HL-60/S4 treated with phorbol 12-myristate 13-acetate at 8.2 ng/mL for 4 days and 3 days (cell line): ENCODE measurements around the gene GCH1.
"Not testable (repeated sequence)": the region's sequence is repeated elsewhere in the genome, so short reads cannot be mapped to it uniquely, and the experiment has no call there.

Experiments
- in situ Hi-C: fragments of 300-500 bp; cut with MboI; formaldehyde crosslinking; loops from 2 replicates; pipeline ENCODE4 v1.15.0; 2022; ENCODE audit warnings: low sequenced_read_pairs

The GCH1 gene

DNA sequence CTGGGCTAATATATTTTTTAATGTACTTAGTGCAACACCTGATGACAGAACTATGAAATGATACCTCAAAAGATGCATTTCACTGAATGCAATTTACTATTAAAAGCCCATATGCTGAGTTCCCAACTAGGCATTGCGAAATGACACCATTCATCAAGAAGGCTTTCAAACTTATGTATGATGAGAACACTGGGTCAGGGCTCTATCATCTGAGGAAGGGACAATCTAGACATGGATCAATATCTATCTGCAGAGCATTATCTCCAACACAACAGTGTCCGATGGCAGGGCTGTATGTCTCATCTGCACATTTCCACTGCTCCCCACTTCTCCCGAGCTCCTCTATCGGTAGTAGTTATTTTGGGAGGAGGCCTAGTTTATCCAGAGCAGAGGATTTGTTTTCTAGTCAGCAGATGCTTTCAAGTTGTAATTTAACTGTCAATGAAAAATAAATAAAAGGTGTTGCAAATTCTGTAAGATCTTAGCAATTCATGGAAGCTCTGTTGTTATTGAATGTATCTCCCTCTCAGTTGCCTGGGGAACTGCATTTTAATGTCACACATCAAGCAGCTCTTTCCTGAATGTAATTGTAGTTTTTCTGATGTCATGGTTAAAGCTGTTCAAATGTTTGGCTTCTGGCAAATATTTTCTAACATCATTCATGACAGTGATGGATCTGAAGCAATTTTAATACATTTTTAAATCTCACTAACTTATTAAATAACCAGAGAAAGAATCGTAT, 7.4 kb upstream of the GCH1 start:
- in situ Hi-C loops, result no loop called here

DNA sequence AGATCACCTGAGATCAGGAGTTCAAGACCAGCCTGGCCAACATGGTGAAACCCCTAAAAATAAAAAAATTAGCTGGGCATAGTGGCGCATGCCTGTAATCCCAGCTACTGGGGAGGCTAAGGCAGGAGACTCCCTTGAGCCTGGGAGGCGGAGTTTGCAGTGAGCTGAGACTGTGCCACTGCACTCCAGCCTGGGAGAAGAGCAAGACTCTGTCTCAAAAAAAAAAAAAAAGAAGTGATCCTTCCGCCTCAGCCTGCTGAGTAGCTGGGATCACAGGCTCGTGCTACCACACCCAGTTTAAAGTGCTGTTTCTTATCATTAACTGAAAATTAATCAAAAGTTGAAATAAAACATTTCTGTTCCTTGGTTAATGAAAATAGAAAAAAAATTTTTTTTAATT, 6.3 kb upstream of the GCH1 start:
- in situ Hi-C loops, result not testable (repeated sequence)

DNA sequence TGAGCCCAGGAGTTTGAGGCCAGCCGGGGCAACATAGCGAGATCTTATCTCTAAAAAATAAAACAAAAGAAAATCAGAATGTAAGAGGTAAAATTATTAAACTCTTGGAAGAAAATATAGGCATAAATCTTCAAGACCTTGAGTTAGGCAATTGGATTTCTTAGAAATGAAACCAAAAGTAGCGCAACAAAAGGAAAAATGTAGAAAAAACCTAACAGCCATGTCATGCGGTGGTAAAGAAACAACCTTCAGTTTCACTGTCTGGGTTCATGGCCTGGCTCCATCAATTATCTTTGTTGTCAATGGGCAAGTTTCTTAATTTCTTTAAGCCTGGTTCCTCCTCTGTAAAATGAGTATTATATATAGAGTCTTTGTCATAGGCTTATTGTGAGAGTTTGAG, 5.6 kb upstream of the GCH1 start:
- in situ Hi-C loops, result no loop called here

DNA sequence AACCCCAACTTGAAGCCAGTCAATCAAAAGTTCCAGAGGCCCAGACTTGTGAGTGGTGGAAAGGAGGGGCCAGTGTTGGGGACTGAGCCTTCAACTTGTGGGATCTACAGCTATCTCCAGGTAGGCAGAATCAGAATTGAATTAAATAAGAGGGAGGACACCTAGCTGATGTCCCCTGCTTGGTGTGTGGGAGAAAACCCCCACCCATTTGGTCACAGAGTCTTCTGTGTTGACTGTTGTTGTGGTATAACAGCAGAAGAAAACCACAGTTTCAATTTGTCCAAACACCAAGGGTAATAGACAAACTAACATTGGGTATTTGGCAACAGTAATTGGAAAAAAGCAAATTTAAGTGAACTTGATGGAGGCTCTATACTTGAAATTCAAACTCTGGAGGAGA, 3.4 kb upstream of the GCH1 start:
- in situ Hi-C loops, result no loop called here

DNA sequence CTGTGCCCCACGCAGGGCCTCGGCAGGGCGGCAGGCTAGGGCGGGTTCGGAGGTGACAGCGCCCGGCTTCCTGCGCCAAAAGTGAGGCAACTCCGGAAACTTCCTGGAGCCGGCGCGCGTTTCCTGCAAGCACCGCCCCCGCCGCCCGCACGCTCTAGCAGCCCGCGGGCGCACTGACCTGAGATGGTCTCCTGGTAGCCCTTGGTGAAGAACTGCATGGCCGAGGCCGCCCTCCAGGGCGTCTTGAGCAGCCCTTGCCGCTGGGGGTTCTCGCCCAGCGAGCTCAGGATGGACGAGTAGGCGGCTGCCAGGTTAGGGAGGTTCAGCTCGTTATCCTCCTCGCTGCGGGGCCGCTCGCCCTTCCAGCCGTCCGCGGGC, 494 bp downstream of the GCH1 start:
- in situ Hi-C loops, result no loop called here

DNA sequence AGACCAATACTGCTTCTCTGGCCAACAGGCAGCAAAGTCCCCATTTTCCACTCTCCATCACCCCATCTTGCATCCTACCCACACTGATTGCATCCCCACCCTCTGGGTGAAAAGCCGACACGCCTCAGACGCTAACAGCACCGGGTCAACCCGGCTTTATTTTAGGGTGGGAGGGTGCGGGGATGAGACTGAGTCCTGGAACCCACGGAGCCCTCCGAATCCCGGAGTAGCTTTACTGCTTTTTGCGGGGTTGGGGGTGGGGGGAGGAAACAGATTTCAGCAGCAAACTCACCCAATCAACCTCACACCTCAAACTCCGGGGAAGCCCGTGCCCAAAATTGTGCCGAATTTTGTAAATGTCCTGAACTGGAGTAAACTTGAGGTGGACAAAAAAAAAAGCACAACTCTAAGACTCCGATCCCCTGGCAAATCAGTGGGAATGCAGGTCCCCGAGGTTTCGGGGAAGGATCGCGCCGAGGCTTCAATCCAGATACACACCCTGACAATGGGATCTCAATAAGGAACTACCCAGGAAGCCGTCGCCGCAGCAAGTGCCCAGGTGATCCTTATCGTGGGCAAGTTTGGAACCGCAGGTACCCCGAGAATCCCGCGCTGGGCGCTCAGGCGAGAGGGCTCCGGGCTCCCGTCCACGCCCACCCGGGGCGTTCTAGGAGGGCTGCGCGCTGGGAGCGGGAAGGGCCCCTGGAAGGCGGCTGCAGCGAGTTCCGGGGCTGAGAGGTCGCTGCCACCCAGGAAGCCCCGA, 1.1 kb downstream of the GCH1 start:
- in situ Hi-C loops, result no loop called here

DNA sequence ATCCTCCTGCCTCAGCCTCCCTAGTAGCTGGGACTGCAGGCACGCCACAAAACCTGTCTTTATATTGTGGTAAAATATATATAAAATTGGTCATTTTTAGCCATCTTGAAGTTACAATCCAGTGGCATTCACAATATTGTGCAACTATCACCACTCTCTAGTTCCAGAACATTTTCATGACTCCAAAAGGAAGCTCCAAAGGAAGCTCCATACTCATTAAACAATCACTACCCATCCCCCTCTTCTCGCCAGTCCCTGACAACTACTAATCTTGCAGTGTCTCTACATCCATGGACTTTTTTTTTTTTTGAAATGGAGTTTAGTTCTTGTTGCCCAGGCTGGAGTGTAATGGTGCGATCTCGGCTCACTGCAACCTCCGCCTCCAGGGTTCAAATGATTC, 3.1 kb downstream of the GCH1 start:
- in situ Hi-C loops, result no loop called here

DNA sequence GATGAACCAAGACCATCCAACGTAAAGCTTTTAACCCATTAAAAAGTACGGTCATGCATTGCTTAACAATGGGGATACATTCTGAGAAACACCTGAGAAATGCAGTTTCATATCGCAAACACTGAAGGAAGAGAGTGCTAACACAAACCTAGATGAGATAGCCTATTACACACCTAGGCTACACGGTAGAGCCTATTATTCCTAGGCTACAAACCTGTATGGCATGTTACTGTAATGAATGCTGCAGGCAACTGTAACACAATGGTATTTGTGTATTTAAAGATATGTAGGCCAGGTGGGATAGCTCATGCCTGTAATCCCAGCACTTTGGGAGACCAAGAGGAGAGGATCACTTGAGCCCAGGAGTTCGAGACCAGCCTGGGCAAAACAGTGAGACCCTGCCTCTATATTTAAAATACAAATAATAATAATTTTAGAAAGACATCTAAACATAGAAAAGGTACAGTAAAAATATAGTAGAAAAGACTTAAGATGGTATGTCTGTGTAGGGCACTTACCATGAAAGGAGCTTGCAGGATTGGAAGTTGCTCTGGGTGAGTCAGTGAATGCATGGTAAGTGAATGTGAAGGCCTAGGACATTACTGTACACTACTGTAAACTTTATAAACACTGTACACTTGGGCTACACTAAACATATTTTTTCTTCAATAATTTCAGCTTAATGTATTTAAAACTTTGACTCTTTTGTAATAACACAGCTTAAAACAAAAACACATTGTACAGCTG, 4.6 kb downstream of the GCH1 start:
- in situ Hi-C loops, result not testable (repeated sequence)

DNA sequence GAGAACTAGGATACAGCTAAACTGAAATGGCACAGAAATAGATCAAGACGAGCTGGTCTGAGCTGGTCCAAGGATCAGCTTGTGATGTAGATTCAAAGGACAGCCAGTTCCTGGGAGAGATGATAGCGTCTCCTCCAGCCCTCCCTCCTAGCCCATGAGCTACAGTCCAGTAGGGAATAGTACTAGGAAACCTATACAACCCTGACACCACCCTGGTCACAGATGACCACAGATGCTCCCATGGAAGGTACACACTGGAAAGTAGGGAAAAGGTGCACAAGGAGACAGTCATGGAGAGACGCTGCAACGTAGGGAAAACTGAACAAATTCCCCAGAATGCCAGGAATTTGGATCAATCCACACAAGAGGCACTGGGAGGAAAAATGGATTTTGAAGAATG, 6.9 kb downstream of the GCH1 start:
- in situ Hi-C loops, result no loop called here

DNA sequence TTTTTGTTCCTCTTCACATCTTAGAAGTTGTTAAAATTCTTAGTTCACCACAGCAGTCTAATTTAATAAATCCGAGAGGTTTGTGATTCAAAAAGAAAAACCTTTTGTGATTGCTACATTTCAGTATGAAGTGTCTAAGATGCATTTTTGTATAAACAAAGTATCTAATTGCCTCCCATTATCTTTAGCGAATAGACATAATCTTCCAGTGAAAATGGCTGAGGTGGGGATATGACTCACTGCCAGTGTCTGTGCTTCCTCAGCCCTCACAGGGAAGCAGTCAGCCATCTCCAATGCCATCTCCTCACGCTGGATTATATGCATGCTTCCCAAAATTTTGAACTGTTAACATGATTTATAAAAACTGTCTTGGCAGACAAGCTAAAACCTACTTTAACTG, 7.6 kb downstream of the GCH1 start:
- in situ Hi-C loops, result no loop called here

DNA sequence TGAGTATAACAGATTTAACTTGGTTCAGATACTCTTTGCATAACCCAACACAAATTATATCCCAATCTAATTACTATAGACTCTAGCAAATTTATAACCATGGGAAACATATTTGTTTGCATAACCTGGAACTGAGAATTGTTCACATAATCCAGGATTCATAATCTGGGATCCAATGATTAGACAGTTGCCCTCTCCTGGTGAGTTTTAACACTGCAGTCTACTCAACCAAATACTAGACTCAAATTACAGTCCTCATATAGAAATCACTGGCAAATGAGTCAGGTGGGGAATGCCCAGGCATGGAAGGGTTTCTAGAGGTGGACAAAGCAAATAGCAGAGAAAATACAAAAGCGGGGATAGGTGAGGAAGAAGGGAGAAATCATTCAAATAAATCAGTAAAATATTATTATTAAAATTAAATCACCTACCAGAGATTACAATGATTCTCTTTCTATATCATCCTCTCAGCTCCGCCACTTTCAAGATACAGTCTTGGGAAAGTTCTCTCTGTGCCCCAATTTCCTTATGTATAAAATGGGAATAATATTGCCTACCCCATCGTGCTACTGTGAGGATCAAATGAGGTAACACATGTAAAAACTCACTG, 9.4 kb downstream of the GCH1 start:
- in situ Hi-C loops, result no loop called here

DNA sequence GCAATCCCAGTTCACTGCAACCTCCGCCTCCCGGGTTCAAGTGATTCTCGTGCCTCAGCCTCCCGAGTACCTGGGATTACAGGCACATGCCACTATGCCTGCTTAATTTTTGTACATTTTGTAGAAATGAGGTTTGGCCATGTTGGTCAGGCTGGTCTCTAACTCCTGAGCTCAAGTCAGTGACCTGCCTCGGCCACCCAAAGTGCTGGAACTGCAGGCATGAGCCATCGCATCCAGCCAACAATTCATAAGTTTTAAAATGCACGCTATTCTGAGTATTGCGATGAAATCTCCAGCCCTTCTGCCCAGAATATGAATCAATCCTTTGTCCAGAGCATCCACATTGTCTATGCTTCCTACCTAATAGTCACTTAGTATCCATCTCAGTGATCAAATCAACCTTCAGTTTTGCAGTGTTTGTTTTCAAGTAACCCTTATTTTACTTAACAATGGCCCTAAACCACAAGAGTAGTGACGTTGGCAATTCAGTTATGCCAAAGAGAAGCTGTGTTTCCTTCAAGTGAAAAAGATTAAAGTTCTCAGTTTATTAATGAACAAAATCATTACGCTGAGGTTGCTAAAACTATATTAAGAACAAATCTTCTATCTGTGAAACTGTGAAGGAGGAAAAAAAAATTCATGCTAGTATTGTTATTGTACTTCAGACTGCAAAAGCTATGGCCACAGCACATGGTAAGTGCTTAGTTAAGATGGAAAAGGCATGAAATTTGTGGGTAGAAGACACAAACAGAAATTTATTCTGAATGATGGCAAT, 11.0 kb downstream of the GCH1 start:
- in situ Hi-C loops, result no loop called here

DNA sequence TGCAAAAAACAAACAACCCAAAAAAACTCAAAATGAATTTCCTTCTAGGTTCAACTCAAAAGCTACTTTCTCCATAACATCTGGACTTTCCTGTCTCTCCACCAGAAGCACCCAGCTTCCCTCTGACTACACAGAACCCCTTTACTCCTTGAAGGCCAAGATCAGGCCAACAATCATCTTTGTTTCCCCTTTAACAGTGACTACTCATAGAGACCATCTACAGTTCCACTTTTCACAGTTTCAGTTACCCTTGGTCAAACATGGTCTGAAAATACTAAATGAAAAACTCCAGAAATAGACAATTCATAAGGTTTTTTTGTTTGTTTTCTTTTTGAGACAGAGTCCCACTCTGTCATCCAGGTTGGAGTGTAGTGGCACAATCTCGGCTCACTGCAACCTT, 11.8 kb downstream of the GCH1 start:
- in situ Hi-C loops, result no loop called here

DNA sequence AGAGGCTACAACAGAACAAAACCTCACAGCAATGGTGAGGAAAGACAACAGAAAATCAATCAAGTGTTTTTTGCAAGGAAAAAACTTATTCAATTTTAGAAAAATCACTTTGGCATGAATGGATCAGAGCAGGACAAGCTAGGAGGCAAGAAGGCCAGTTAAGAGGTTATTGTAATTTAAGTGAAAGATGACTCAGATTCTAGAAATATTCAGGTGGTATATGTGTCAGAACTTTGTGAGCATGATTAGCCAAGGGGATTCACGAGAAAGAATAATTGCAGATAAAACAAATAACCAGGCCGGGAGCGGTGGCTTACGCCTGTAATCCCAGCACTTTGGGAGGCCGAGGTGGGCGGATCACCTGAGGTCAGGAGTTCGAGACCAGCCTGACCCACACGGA, 12.7 kb downstream of the GCH1 start:
- in situ Hi-C loops, result no loop called here

DNA sequence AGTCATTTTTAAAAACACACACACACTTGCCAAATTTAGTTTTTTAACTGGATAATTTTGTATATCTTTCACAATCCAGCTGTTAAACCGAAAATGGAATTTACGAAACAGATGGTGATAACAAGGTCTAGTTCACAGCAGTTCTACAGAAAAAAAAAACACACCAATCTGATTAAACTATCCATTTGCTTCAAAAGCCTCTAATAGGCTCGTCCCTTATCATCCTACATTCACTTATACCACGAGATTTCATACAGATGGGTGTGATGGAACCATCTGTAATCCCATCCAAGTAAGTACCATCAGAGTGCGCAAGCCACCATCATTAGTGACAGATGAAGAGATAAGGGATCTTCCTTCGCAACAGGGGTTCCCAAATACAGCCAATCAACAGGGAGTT, 20.1 kb downstream of the GCH1 start:
- in situ Hi-C loops, result no loop called here

DNA sequence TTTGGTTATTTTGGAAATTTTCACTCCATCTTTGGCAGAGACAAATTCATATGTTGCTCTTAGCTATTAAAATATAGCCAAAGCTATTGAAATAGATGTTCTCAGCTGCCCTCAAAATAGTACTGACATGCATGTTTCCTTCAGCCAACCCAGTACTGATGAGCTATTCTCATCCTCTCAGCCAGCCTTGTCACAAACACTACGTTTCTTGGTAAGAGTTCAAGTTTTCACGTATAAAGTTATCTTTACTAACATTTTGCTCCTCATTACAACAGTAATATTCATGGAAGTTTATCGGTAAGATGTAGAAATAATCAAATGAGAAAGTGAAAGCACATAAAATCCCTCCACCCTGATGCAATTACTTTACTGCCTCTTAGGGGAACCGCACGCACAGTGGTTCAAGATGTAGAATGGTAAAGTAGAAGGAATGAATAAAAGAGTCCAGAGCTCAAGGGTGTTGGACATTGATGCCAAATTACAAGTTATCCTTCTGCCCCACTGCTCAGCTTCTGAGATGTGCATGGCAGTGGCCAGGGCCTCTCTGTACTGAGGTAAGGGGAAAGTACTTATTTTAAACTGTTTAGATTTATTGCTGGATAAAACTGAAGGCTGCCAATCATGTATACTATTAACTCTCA, 20.7 kb downstream of the GCH1 start:
- in situ Hi-C loops, result no loop called here

DNA sequence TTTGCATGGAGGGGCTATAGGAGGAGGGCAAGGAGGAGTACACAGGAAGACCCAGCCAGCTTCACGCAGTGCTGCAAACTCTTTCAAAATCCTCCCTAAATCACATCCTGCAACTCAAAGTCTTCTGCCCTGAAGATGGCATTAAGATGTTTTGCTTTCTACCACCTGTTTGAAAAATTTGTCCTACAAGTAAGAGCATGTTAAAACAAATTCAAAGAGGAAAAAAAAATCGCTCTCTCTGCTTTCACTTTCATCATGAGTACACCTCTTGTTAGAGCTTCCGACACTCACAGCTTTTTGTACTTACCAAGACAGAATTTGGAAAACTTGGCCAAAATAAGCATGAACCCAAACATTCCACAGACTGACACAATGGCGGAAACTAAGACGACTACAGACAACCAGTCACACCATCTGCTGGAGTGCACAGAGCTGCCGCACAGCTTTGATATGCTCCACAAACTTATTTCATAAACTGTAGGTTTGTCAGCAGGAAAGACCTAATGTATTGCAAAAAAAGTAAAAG, 21.3 kb downstream of the GCH1 start:
- in situ Hi-C loops, result no loop called here

DNA sequence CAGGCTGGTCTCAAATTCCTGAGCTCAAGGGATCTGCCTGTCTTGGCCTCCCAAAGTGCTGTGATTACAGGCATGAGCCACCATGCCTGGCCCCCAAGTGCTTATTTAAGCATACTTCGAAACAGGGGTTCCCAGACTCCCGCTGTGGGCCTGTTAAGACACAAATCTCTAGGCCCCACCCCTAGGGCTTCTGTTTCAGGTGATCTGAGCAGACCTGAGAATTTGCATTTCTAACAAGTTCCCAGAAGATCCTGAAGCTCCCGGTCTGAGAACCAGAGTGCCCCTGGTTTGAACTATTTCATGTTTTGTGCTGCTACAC, 25.0 kb downstream of the GCH1 start:
- in situ Hi-C loops, result no loop called here

DNA sequence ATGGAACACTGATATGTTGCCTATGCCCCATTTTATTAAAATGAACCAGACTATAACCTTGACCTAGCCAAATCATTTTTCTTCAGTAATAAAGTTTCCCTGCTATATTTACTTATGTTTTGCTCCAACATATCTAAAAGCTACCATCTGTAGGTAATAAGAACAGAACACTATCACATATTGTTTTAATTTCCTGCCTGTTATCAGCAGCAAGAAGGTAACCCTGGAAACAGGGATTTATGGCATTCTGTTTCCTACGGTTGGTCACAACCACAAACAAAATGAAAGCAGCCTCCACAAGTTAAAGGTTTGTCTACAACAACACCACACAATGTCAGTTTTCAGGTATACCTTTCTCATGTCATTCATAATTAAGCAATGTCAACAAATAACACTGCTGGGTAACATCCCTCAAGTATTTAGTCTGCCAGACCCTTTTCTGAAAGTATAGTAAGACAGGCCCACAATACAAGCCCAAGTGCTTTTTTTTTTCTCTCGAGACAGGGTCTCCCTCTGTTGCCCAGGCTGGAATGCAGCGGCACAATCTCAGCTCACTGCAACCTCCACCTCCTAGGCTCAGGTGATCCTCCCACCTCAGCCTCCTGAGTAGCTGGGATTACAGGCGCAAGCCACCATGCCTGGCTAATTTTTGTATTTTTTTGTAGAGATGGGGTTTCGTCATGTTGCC, 25.5 kb downstream of the GCH1 start:
- in situ Hi-C loops, result no loop called here

DNA sequence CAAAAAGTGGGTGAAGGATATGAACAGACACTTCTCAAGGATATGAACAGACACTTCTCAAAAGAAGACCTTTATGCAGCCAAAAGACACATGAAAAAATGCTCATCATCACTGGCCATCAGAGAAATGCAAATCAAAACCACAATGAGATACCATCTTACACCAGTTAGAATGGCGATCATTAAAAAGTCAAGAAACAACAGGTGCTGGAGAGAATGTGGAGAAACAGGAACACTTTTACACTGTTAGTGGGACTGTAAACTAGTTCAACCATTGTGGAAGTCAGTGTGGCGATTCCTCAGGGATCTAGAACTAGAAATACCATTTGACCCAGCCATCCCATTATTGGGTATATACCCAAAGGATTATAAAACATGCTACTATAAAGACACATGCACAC, 27.0 kb downstream of the GCH1 start:
- in situ Hi-C loops, result not testable (repeated sequence)
